Fibroblast of lung (primary cell): ENCODE measurements around the gene EPN3. TPM values are rescaled to one million over a fixed set of nuclear protein-coding genes. Genes with fewer than 3 reads are reported as not detected.

ENCODE experiments used
- DNase-seq, 2 donors: peaks; one replicate each; pipeline versions ENCODE4 v3.0.0 to v3.0.0-alpha.2; 2010; ENCODE audit warnings: low read depth in 2 of 2
- H2AFZ ChIP-seq: 2 replicates; pipeline ENCODE4 v1.5.1; 2012; ENCODE audit warnings: low read length, control low read depth, inconsistent platforms
- H3K27ac ChIP-seq: 2 replicates; pipeline ENCODE4 v1.5.1; 2011; ENCODE audit warnings: low read length, control low read depth; ENCODE audit not compliant: insufficient read depth
- H3K27me3 ChIP-seq: 2 replicates; pipeline ENCODE4 v1.5.1; 2011; ENCODE audit warnings: mild to moderate bottlenecking, low read length; ENCODE audit not compliant: control insufficient read depth, insufficient read depth
- H3K36me3 ChIP-seq: 2 replicates; pipeline ENCODE4 v1.5.1; 2011; ENCODE audit warnings: low read length; ENCODE audit not compliant: control insufficient read depth, insufficient read depth
- H3K4me1 ChIP-seq: 2 replicates; pipeline ENCODE4 v1.5.1; 2011; ENCODE audit warnings: low read length; ENCODE audit not compliant: control insufficient read depth, insufficient read depth; ENCODE audit errors: extremely low read depth
- H3K4me2 ChIP-seq: 2 replicates; pipeline ENCODE4 v1.5.1; 2011; ENCODE audit warnings: low read length, control low read depth; ENCODE audit not compliant: insufficient read depth; ENCODE audit errors: extremely low read depth
- H3K4me3 ChIP-seq, 4 experiments: fragments of 200-600 bp in 1 of 4; sonication (generic) in 1 of 4; replicated peaks in 1 of 4; 2 replicates each; pipeline ENCODE4 v1.5.1; 2011 to 2016; ENCODE audit warnings: low read length in 4 of 4, low read depth in 3 of 4, mild to moderate bottlenecking in 3 of 4, control low read depth in 2 of 4, inconsistent platforms in 1 of 4, mixed read lengths in 1 of 4; ENCODE audit not compliant: insufficient read depth in 1 of 4; ENCODE audit errors: control extremely low read depth in 1 of 4
- H3K79me2 ChIP-seq: 2 replicates; pipeline ENCODE4 v1.5.1; 2012; ENCODE audit warnings: mild to moderate bottlenecking, low read length, inconsistent platforms; ENCODE audit not compliant: control insufficient read depth, insufficient read depth
- H3K9ac ChIP-seq: 2 replicates; pipeline ENCODE4 v1.5.1; 2011; ENCODE audit warnings: mild to moderate bottlenecking, low read length, control low read depth; ENCODE audit not compliant: insufficient read depth
- H3K9me3 ChIP-seq: 2 replicates; pipeline ENCODE4 v1.5.1; 2012; ENCODE audit warnings: low read depth, low read length; ENCODE audit not compliant: control insufficient read depth, insufficient read depth
- H4K20me1 ChIP-seq: 2 replicates; pipeline ENCODE4 v1.5.1; 2011; ENCODE audit warnings: low read length; ENCODE audit not compliant: control insufficient read depth, insufficient read depth; ENCODE audit errors: extremely low read depth
- EZH2 ChIP-seq: IDR thresholded peaks from 2 replicates; pipeline ENCODE4 v1.5.1; 2012; ENCODE audit warnings: low read length, control low read depth, mild to moderate bottlenecking; ENCODE audit errors: missing control alignments
- polyA plus RNA-seq, 2 donors: library from polyadenylated mRNA; depleted of rRNA in 1 of 2; stranded (reverse) in 1 of 2; unstranded in 1 of 2; fragments of >200 nt; gene quantifications; 2 replicates each; pipeline ENCODE4 v1.2.1, GENCODE V29; 2011 to 2012; ENCODE audit warnings: missing spikeins in 1 of 2
- total RNA-seq: library from RNA; depleted of rRNA; stranded (reverse); fragments of >200 nt; gene quantifications from 2 replicates; pipeline ENCODE4 v1.2.1, GENCODE V29; 2014
- TF ChIP-seq, protein P1 (sequence below), 2 donors: IDR thresholded peaks in 1 of 2; conservative IDR thresholded peaks in 1 of 2; 1 replicate in 1 of 2; 2 replicates in 1 of 2; pipeline ENCODE4 v1.5.1; 2011 to 2012; ENCODE audit warnings: low read length in 2 of 2, control low read depth in 1 of 2, inconsistent platforms in 1 of 2, low read depth in 1 of 2, mild to moderate bottlenecking in 1 of 2

The EPN3 gene
- total and polyA plus RNA-seq, 2 donors (not counting 1 experiment from before 2014, with no cell fraction given), result not detected

DNA sequence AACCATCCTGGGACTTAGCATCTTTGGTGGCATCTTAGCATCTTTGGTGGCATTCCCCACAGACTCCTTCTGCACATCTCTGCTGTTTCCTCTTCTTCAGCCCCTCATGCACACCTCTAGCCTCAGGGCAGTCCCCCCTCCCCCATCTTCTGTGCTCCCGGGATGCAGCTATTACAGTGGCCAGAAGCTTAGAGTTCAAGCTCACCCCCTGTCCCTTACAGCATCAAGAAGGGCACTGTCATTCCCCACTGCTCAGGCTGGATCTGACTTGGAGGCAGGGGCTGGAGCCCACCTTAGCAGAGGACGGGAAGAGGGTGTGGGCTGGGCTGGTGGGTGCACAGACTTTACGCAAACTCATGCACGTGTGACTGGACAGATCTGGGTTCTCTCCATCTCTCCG lies 650 bp downstream of the EPN3 start:
- H3K9me3 ChIP-seq, result no peaks in the 10 kb centered on the region
- no peak overlapping the region for H2AFZ ChIP-seq
- no peak overlapping the region for H3K27ac ChIP-seq
- no peaks in the 10 kb centered on the region for H4K20me1 ChIP-seq
- H3K36me3 ChIP-seq, result no peaks in the 10 kb centered on the region
- H3K4me1 ChIP-seq, result no peaks in the 10 kb centered on the region
- no peak for DNase-seq
- H3K4me2 ChIP-seq, result no peak overlapping the region
- no peak overlapping the region for H3K4me3 ChIP-seq
- H3K9ac ChIP-seq, result no peak overlapping the region
- TF ChIP-seq EZH2, result peak; percentile 76
- TF ChIP-seq, protein P1, sequence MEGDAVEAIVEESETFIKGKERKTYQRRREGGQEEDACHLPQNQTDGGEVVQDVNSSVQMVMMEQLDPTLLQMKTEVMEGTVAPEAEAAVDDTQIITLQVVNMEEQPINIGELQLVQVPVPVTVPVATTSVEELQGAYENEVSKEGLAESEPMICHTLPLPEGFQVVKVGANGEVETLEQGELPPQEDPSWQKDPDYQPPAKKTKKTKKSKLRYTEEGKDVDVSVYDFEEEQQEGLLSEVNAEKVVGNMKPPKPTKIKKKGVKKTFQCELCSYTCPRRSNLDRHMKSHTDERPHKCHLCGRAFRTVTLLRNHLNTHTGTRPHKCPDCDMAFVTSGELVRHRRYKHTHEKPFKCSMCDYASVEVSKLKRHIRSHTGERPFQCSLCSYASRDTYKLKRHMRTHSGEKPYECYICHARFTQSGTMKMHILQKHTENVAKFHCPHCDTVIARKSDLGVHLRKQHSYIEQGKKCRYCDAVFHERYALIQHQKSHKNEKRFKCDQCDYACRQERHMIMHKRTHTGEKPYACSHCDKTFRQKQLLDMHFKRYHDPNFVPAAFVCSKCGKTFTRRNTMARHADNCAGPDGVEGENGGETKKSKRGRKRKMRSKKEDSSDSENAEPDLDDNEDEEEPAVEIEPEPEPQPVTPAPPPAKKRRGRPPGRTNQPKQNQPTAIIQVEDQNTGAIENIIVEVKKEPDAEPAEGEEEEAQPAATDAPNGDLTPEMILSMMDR (conservative IDR thresholded peaks at IDR 0.05 in 1 of 2, IDR thresholded peaks at IDR 0.05 in 1 of 2; ENCODE audit: low read depth in 1 of 2, low read length in 2 of 2), result no peak
- no peaks in the 10 kb centered on the region for H3K79me2 ChIP-seq
- H3K27me3 ChIP-seq, result peaks cover 29% of the 10 kb centered on the region

DNA sequence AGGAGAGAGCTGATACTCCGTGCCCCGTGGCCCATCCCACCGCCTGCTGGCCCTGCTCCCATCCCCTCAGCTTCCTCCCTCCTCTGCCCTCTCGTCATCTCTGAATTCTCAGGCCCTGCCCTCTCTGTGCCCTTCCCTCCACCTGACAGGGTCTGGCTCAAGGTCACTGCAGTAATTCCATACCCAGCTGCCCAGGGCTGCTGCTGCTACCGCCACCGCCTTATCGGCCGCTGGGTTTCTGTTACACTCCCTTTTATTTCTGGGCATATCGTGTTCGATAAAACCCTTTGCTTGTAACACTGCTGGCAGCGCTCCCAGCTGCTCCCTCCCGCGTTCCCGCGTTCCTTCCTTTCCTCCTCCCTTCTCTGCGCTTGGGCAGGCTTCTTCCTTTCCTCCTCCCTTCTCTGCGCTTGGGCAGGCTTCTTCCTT lies 1.2 kb downstream of the EPN3 start:
- no peaks in the 10 kb centered on the region for H3K9me3 ChIP-seq
- no peaks in the 10 kb centered on the region for H3K36me3 ChIP-seq
- H3K27ac ChIP-seq, result no peak overlapping the region
- H3K4me1 ChIP-seq, result no peaks in the 10 kb centered on the region
- peak overlapping the region; percentile 68 for H3K4me2 ChIP-seq
- no peak overlapping the region for H3K4me3 ChIP-seq
- H3K9ac ChIP-seq, result no peak overlapping the region
- TF ChIP-seq, protein P1 (conservative IDR thresholded peaks at IDR 0.05 in 1 of 2, IDR thresholded peaks at IDR 0.05 in 1 of 2; ENCODE audit: low read depth in 1 of 2, low read length in 2 of 2), result no peak
- peak; percentile 43 for TF ChIP-seq EZH2
- H2AFZ ChIP-seq, result no peak overlapping the region
- H4K20me1 ChIP-seq, result no peaks in the 10 kb centered on the region
- peak; percentile 41 to 53 for DNase-seq
- H3K27me3 ChIP-seq, result peaks cover 29% of the 10 kb centered on the region
- no peaks in the 10 kb centered on the region for H3K79me2 ChIP-seq

DNA sequence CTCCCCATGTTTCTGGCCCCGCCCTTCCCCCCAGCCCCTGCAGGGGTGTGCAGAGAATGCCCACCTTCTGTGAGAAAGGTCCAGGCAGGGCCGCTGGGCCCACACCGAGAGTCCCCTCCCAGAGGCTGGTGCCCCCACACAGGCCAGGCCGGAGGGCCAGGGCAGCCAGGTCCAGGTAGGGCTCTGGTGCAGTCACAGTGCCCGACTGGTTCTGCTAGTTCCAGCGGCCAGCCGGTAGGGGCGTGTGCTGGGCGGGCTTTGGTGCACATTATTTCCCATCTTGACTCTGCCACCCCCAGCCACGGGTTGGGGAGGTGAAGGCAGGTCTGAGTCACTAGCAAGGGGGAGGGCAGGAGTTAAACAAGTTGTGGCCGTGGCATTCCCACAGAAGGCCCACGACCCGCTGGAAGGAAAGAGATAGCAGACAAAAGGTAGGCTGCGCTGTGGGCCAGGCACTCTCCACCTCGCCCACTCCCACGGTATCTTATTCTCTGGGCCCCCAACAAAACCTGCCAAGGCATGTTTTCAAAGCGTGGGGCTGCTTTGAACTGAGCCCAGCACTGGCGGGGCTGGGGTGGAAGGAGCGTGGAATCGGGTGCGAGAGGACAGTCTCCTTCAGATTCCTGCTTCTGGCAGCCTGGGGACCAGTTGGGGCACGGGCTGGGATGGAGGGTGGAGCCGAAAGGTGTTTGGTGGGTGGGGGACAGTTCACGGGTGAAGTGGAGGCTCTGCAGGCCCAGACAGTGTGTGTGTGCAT lies 1.9 kb downstream of the EPN3 start:
- Histone ChIP-seq H3K4me1 (no peaks in the 10 kb centered on the region), H2AFZ (no peak overlapping the region), H3K4me3 (no peak overlapping the region), H3K36me3 (no peaks in the 10 kb centered on the region), H3K79me2 (no peaks in the 10 kb centered on the region), H3K9me3 (no peaks in the 10 kb centered on the region), H3K27ac (no peak overlapping the region), H3K27me3 (peaks cover 26% of the 10 kb centered on the region), H3K9ac (no peak overlapping the region), H4K20me1 (no peaks in the 10 kb centered on the region), H3K4me2 (peak overlapping the region; percentile 68)
- TF ChIP-seq, protein P1 (conservative IDR thresholded peaks at IDR 0.05 in 1 of 2, IDR thresholded peaks at IDR 0.05 in 1 of 2; ENCODE audit: low read depth in 1 of 2, low read length in 2 of 2), result peak; percentile 10 to 12
- TF ChIP-seq EZH2, result no peak
- peak in 1 of 2 donors; percentile 49 for DNase-seq
